WERI-Rb-1 (cell line): ENCODE measurements around the gene CCDC14.

ENCODE experiments used
- DNase-seq: peaks from one replicate; pipeline ENCODE4 v3.0.0-alpha.2; 2020
- H3K27ac ChIP-seq: fragments of 250-450 bp; sonication (Bioruptor Pico); 2 replicates; pipeline ENCODE4 v1.5.1; 2020; ENCODE audit warnings: mild to moderate bottlenecking, moderate library complexity
- H3K27me3 ChIP-seq: fragments of 250-450 bp; sonication (Bioruptor Pico); 2 replicates; pipeline ENCODE4 v1.5.1; 2021; ENCODE audit warnings: mild to moderate bottlenecking, low read depth, moderate library complexity; ENCODE audit not compliant: insufficient read depth, severe bottlenecking
- H3K36me3 ChIP-seq: fragments of 250-450 bp; sonication (Bioruptor Pico); 2 replicates; pipeline ENCODE4 v1.5.1; 2020; ENCODE audit warnings: mild to moderate bottlenecking, moderate library complexity
- H3K4me3 ChIP-seq: 2 replicates; pipeline ENCODE4 v1.5.1; 2011; ENCODE audit warnings: low read depth, mild to moderate bottlenecking, control low read depth, low read length
- H3K9me3 ChIP-seq: fragments of 250-450 bp; sonication (Bioruptor Pico); 2 replicates; pipeline ENCODE4 v1.5.1; 2021; ENCODE audit warnings: mild to moderate bottlenecking, moderate library complexity; ENCODE audit not compliant: severe bottlenecking
- CTCF ChIP-seq: IDR thresholded peaks from 2 replicates; pipeline ENCODE4 v1.5.1; 2011; ENCODE audit warnings: low read depth, mild to moderate bottlenecking, control low read depth, inconsistent platforms, low read length

CCDC14 gene

GRCh38 chr3:123951522-123952447, 9.2 kb downstream of the CCDC14 start:
- H3K9me3 ChIP-seq: no peaks in the 10 kb centered on the region
- TF ChIP-seq CTCF: no peak
- no peak for DNase-seq
- no peaks in the 10 kb centered on the region for H3K27me3 ChIP-seq
- H3K36me3 ChIP-seq: peaks cover 45% of the 10 kb centered on the region
- H3K4me3 ChIP-seq: no peak overlapping the region
- H3K27ac ChIP-seq: no peak overlapping the region

GRCh38 chr3:123949641-123950040, 11.4 kb downstream of the CCDC14 start:
- Histone ChIP-seq H3K36me3 (peaks cover 48% of the 10 kb centered on the region), H3K9me3 (no peaks in the 10 kb centered on the region), H3K4me3 (no peak overlapping the region), H3K27ac (no peak overlapping the region), H3K27me3 (no peaks in the 10 kb centered on the region)
- DNase-seq: no peak
- no peak for TF ChIP-seq CTCF

GRCh38 chr3:123948449-123948848, 12.6 kb downstream of the CCDC14 start:
- Histone ChIP-seq H3K36me3 (peaks cover 53% of the 10 kb centered on the region), H3K27me3 (no peaks in the 10 kb centered on the region), H3K9me3 (no peaks in the 10 kb centered on the region), H3K4me3 (no peak overlapping the region), H3K27ac (no peak overlapping the region)
- TF ChIP-seq CTCF: no peak
- no peak for DNase-seq

GRCh38 chr3:123947482-123947881, 13.5 kb downstream of the CCDC14 start:
- no peak overlapping the region for H3K4me3 ChIP-seq
- H3K27ac ChIP-seq: no peak overlapping the region
- no peaks in the 10 kb centered on the region for H3K27me3 ChIP-seq
- TF ChIP-seq CTCF: no peak
- no peaks in the 10 kb centered on the region for H3K9me3 ChIP-seq
- DNase-seq: no peak
- H3K36me3 ChIP-seq: peaks cover 47% of the 10 kb centered on the region

GRCh38 chr3:123941542-123941941, 19.5 kb downstream of the CCDC14 start:
- Histone ChIP-seq H3K27me3 (no peaks in the 10 kb centered on the region), H3K36me3 (peaks cover 29% of the 10 kb centered on the region), H3K4me3 (no peak overlapping the region), H3K9me3 (no peaks in the 10 kb centered on the region), H3K27ac (no peak overlapping the region)
- DNase-seq: no peak
- TF ChIP-seq CTCF: no peak

GRCh38 chr3:123941121-123941520, 19.9 kb downstream of the CCDC14 start:
- Histone ChIP-seq H3K4me3 (no peak overlapping the region), H3K36me3 (peaks cover 25% of the 10 kb centered on the region), H3K27ac (no peak overlapping the region), H3K27me3 (no peaks in the 10 kb centered on the region), H3K9me3 (no peaks in the 10 kb centered on the region)
- TF ChIP-seq CTCF: no peak
- DNase-seq: no peak
